Right renal cortex interstitium (tissue), 3 donors: ENCODE measurements around the gene LMTK3. TPM values are rescaled to one million over a fixed set of nuclear protein-coding genes. Genes with fewer than 3 reads are reported as not detected.
A peak's percentile ranks its signal among the peaks of the same experiment; 100 is the strongest.
"Not testable (repeated sequence)": the region's sequence is repeated elsewhere in the genome, so short reads cannot be mapped to it uniquely, and the experiment has no call there.

ENCODE experiments used
- DNase-seq, 3 donors: peaks; one replicate each; pipeline ENCODE4 v3.0.0-alpha.2; 2013; ENCODE audit warnings: low read depth in 3 of 3, low spot score in 2 of 3
- polyA plus RNA-seq, 3 donors: library from polyadenylated mRNA; unstranded; fragments of 120-200 nt; gene quantifications; one replicate each; pipeline ENCODE4 v1.2.1, GENCODE V29; 2013; ENCODE audit not compliant: insufficient read length in 3 of 3

The LMTK3 gene
- polyA plus RNA-seq, 3 donors: 1.2 to 2.3 (median 2.1) TPM

GRCh38 chr19:48492925-48493717, 18.5 kb downstream of the LMTK3 start:
- peak in 1 of 3 donors; percentile 77 for DNase-seq

- DNase-seq: no peak
Measured at GRCh38 chr19:48491793-48492123, 19.9 kb downstream of the LMTK3 start.

GRCh38 chr19:48490981-48491792, 20.4 kb downstream of the LMTK3 start:
- no peak for DNase-seq

- DNase-seq: no peak
Measured at GRCh38 chr19:48489608-48490216, 21.9 kb downstream of the LMTK3 start.

- DNase-seq: not testable (repeated sequence)
Measured at GRCh38 chr19:48488478-48488877, 23.2 kb downstream of the LMTK3 start.

GRCh38 chr19:48487948-48488347, 23.7 kb downstream of the LMTK3 start:
- no peak for DNase-seq

GRCh38 chr19:48487544-48487943, 24.1 kb downstream of the LMTK3 start:
- DNase-seq: no peak

GRCh38 chr19:48486706-48487105, 24.9 kb downstream of the LMTK3 start:
- not testable (repeated sequence) for DNase-seq

- DNase-seq: no peak
Measured at GRCh38 chr19:48484931-48485612, 26.6 kb downstream of the LMTK3 start.

GRCh38 chr19:48484247-48484893, 27.3 kb downstream of the LMTK3 start:
- no peak for DNase-seq

GRCh38 chr19:48483301-48483700, 28.3 kb downstream of the LMTK3 start:
- no peak for DNase-seq

GRCh38 chr19:48481846-48482639, 29.6 kb downstream of the LMTK3 start:
- DNase-seq: no peak

- no peak for DNase-seq
Measured at GRCh38 chr19:48480558-48481500, 30.8 kb downstream of the LMTK3 start.

- DNase-seq: no peak
Measured at GRCh38 chr19:48480183-48480557, 31.5 kb downstream of the LMTK3 start.

GRCh38 chr19:48479686-48480085, 31.9 kb downstream of the LMTK3 start:
- no peak for DNase-seq

GRCh38 chr19:48478339-48479256, 33.0 kb downstream of the LMTK3 start:
- DNase-seq: no peak

GRCh38 chr19:48477698-48478338, 33.8 kb downstream of the LMTK3 start:
- no peak for DNase-seq
